ENCODE results near the gene ADRB2.

The ADRB2 gene

GRCh38 chr5:148848393-148849031, 22.1 kb downstream of the ADRB2 start:
- TF ChIP-seq CTCF (conservative IDR thresholded peaks at IDR 0.05; ENCODE audit: control insufficient read depth, insufficient read depth, low read depth, low read length), result no peak
- no peak for DNase-seq (ENCODE audit: low read depth)
- no peak overlapping the region for H3K4me3 ChIP-seq (ENCODE audit: control insufficient read depth, low read depth, low read length)

GRCh38 chr5:148849461-148849860, 23.1 kb downstream of the ADRB2 start:
- no peak overlapping the region for H3K4me3 ChIP-seq (ENCODE audit: control insufficient read depth, low read depth, low read length)
- TF ChIP-seq CTCF (conservative IDR thresholded peaks at IDR 0.05; ENCODE audit: control insufficient read depth, insufficient read depth, low read depth, low read length), result no peak
- DNase-seq (ENCODE audit: low read depth), result no peak

- DNase-seq (ENCODE audit: low read depth), result no peak
- TF ChIP-seq CTCF (conservative IDR thresholded peaks at IDR 0.05; ENCODE audit: control insufficient read depth, insufficient read depth, low read depth, low read length), result no peak
- H3K4me3 ChIP-seq (ENCODE audit: control insufficient read depth, low read depth, low read length), result no peak overlapping the region
These were observed 24.4 kb downstream of the ADRB2 start for GRCh38 chr5:148850836-148851235.

- no peak for TF ChIP-seq CTCF (conservative IDR thresholded peaks at IDR 0.05; ENCODE audit: control insufficient read depth, insufficient read depth, low read depth, low read length)
- H3K4me3 ChIP-seq (ENCODE audit: control insufficient read depth, low read depth, low read length), result no peak overlapping the region
- no peak for DNase-seq (ENCODE audit: low read depth)
These were observed 27.5 kb downstream of the ADRB2 start for GRCh38 chr5:148853868-148854267.

- DNase-seq (ENCODE audit: low read depth), result no peak
- no peak for TF ChIP-seq CTCF (conservative IDR thresholded peaks at IDR 0.05; ENCODE audit: control insufficient read depth, insufficient read depth, low read depth, low read length)
- no peak overlapping the region for H3K4me3 ChIP-seq (ENCODE audit: control insufficient read depth, low read depth, low read length)
These were observed 29.0 kb downstream of the ADRB2 start for GRCh38 chr5:148855249-148856008.

- TF ChIP-seq CTCF (conservative IDR thresholded peaks at IDR 0.05; ENCODE audit: control insufficient read depth, insufficient read depth, low read depth, low read length), result no peak
- DNase-seq (ENCODE audit: low read depth), result no peak
- H3K4me3 ChIP-seq (ENCODE audit: control insufficient read depth, low read depth, low read length), result no peak overlapping the region
These were observed 29.6 kb downstream of the ADRB2 start for GRCh38 chr5:148856009-148856367.

Data from fibroblast of mammary gland (primary cell).